K562 (cell line): ENCODE data around the gene ABI3BP. TPM values are rescaled to one million over a fixed set of nuclear protein-coding genes. Genes with fewer than 3 reads are reported as not detected.

ENCODE experiments used
- ATAC-seq: fragments of 200-7000 bp; cut with Tn5 transposase; 3 replicates; pipeline ENCODE4 v1.9.1; 2020; ENCODE audit warnings: moderate library complexity
- BruUV-seq: library from RNA; stranded (reverse); fragments of 400-500 nt; replicated peaks from 2 replicates; lab custom pipeline; 2021; lab: Mats Ljungman, UMichigan
- CTCF ChIA-PET: fragments of 300-600 bp; formaldehyde crosslinking; extraction: SDS; loops from one replicate; lab custom pipeline; 2021; ENCODE audit warnings: low intra/inter-chr PET ratio; lab: Yijun Ruan, JAX
- POLR2A ChIA-PET: fragments of 300-600, 350-650 bp; sonication (Branson Sonifier 250); formaldehyde crosslinking; extraction: SDS; loops from one replicate; lab custom pipeline; 2021; ENCODE audit warnings: antibody characterized with exemption, inconsistent platforms; lab: Yijun Ruan, JAX
- DNase-seq, 4 experiments: peaks; one replicate each; pipeline versions ENCODE4 v3.0.0 to v3.0.0-alpha.2; 2011 to 2018; ENCODE audit warnings: low spot score in 3 of 4, mixed read lengths in 3 of 4; ENCODE audit errors: extremely low read depth in 1 of 4
- FAIRE-seq: peaks from 2 replicates; lab custom pipeline; 2011; peaks lifted over from hg19 to GRCh38; lab: Jason Lieb, UNC
- H2AFZ ChIP-seq: 2 replicates; pipeline ENCODE4 v1.6.0; 2011; ENCODE audit warnings: low read depth, low read length, control low read depth, inconsistent platforms
- H3K27ac ChIP-seq: fragments of 200-600 bp; 3 replicates; pipeline ENCODE4 v1.8.0; 2011; ENCODE audit warnings: low read depth, mild to moderate bottlenecking, control low read depth, inconsistent platforms, low read length, moderate library complexity, mixed read lengths; ENCODE audit errors: extremely low read depth
- H3K27me3 ChIP-seq, 2 experiments: fragments of 300-600 bp in 1 of 2; 2 replicates in 1 of 2; 3 replicates in 1 of 2; pipeline versions ENCODE4 v1.6.0 to v1.8.0; 2011; ENCODE audit warnings: inconsistent platforms in 2 of 2, low read length in 2 of 2, mild to moderate bottlenecking in 1 of 2, mixed read lengths in 1 of 2, moderate library complexity in 1 of 2; ENCODE audit not compliant: control insufficient read depth in 2 of 2, insufficient read depth in 2 of 2
- H3K36me3 ChIP-seq: fragments of 300-600 bp; 3 replicates; pipeline ENCODE4 v1.8.0; 2011; ENCODE audit warnings: mild to moderate bottlenecking, low read length, inconsistent platforms; ENCODE audit not compliant: control insufficient read depth, insufficient read depth
- H3K4me1 ChIP-seq, 2 experiments: fragments of 200-600 bp in 1 of 2; replicated peaks in 1 of 2; 2 replicates in 1 of 2; 3 replicates in 1 of 2; pipeline versions ENCODE4 v1.5.1 to v1.8.0; 2011; ENCODE audit warnings: inconsistent platforms in 2 of 2, low read length in 2 of 2, mild to moderate bottlenecking in 1 of 2, mixed read lengths in 1 of 2, moderate library complexity in 1 of 2; ENCODE audit not compliant: control insufficient read depth in 2 of 2, insufficient read depth in 2 of 2
- H3K4me2 ChIP-seq: 2 replicates; pipeline ENCODE4 v1.6.1; 2011; ENCODE audit warnings: low read length, control low read depth, inconsistent platforms, mixed read lengths; ENCODE audit not compliant: insufficient read depth
- H3K4me3 ChIP-seq: fragments of 200-600 bp; sonication (generic), shearing (Covaris generic); 2 replicates; pipeline ENCODE4 v1.5.1; 2016; ENCODE audit warnings: control low read depth, inconsistent platforms
- H3K79me2 ChIP-seq: fragments of 200-600 bp; 3 replicates; pipeline ENCODE4 v1.8.0; 2011; ENCODE audit warnings: low read length, inconsistent platforms; ENCODE audit not compliant: control insufficient read depth, insufficient read depth
- H3K9ac ChIP-seq, 2 experiments: 2 replicates each; pipeline versions ENCODE4 v1.6.0 to v1.6.1; 2011; ENCODE audit warnings: low read depth in 2 of 2, low read length in 2 of 2, control low read depth in 1 of 2, inconsistent platforms in 1 of 2, mild to moderate bottlenecking in 1 of 2, mixed read lengths in 1 of 2; ENCODE audit not compliant: insufficient read depth in 1 of 2
- H3K9me1 ChIP-seq: one replicate; pipeline ENCODE4 v1.6.0; 2011; ENCODE audit warnings: inconsistent platforms, mild to moderate bottlenecking, low read length, moderate library complexity; ENCODE audit not compliant: control insufficient read depth, insufficient read depth
- H3K9me3 ChIP-seq: replicated peaks from 2 replicates; pipeline ENCODE4 v1.5.1; 2011; ENCODE audit warnings: low read depth, low read length, inconsistent platforms; ENCODE audit not compliant: control insufficient read depth, insufficient read depth
- H4K20me1 ChIP-seq: replicated peaks from 2 replicates; pipeline ENCODE4 v1.6.1; 2011; ENCODE audit warnings: low read length, inconsistent platforms, mixed read lengths; ENCODE audit not compliant: control insufficient read depth, insufficient read depth
- HNRNPH1 ChIP-seq: fragments of 200-400 bp; formaldehyde crosslinking; optimal IDR thresholded peaks from 2 replicates; pipeline ENCODE3; 2017; ENCODE audit warnings: low read depth, mild to moderate bottlenecking, low read length, moderate library complexity
- SMAD1 ChIP-seq: fragments of 150-350 bp; IDR thresholded peaks from 2 replicates; pipeline ENCODE4 v1.6.1; 2014; ENCODE audit warnings: low read length, low read depth; ENCODE audit not compliant: partially characterized antibody
- ZNF175 ChIP-seq: fragments of 200-800 bp; sonication (Bioruptor generic); IDR thresholded peaks from 2 replicates; pipeline ENCODE4 v1.6.1; 2016; ENCODE audit warnings: low read depth, mild to moderate bottlenecking, missing genetic modification characterization, missing compliant biosample characterization
- WGBS: fragments of 100-300 bp; shearing (Covaris generic); methylation state at CpG from one replicate; pipeline ENCODE4 v1.1.6; 2016; ENCODE audit warnings: low coverage, mixed read lengths; ENCODE audit not compliant: insufficient coverage; ENCODE audit errors: missing lambda C conversion rate; 5-methylcytosine and 5-hydroxymethylcytosine counted together
- in situ Hi-C: fragments of 300-500 bp; cut with MboI; formaldehyde crosslinking; loops from 4 replicates; pipeline ENCODE4 v1.15.0; 2018; ENCODE audit warnings: inconsistent platforms, mixed read lengths
- intact Hi-C: fragments of 100-400 bp; cut with micrococcal nuclease; formaldehyde crosslinking; loops from 2 replicates; pipeline ENCODE4 v1.14.2; 2022
- polyA plus RNA-seq, 8 experiments: library from polyadenylated mRNA; depleted of rRNA in 4 of 8; stranded (reverse) in 5 of 8; unstranded in 3 of 8; fragments of >200 nt; fragmentation: Nextera tagmentation in 2 of 8; fragmentation: Illumina TruSeq in 1 of 8; extraction: Ambion mirVana in 2 of 8; extraction: Trizol in 1 of 8; gene quantifications; 2 replicates each; pipeline versions ENCODE4 v1.2.1 to v1.2.3, GENCODE V29; 2011 to 2014; ENCODE audit warnings: inconsistent platforms in 1 of 8, missing spikeins in 1 of 8
- total RNA-seq, 7 experiments: library from RNA; depleted of rRNA in 6 of 7; stranded (reverse); fragments of >200 nt in 6 of 7; fragmentation: Illumina TruSeq in 2 of 7; extraction: Trizol in 2 of 7; gene quantifications; 2 replicates each; pipeline versions ENCODE4 v1.2.1 to v1.2.3, GENCODE V29; 2011 to 2021; ENCODE audit warnings: low replicate concordance in 1 of 7
- TF ChIP-seq, protein P1 (sequence below): fragments of 200-800 bp; sonication (Bioruptor generic); IDR thresholded peaks from 2 replicates; pipeline ENCODE4 v1.6.1; 2017; ENCODE audit warnings: missing genetic modification characterization, missing compliant biosample characterization

Gene ABI3BP
- total and polyA plus RNA-seq, 9 of the 15 experiments (the other 6 are each of a cell fraction or from before 2014, with no cell fraction given): 0.01 to 0.24 (median 0.06) TPM; not detected in 5

DNA sequence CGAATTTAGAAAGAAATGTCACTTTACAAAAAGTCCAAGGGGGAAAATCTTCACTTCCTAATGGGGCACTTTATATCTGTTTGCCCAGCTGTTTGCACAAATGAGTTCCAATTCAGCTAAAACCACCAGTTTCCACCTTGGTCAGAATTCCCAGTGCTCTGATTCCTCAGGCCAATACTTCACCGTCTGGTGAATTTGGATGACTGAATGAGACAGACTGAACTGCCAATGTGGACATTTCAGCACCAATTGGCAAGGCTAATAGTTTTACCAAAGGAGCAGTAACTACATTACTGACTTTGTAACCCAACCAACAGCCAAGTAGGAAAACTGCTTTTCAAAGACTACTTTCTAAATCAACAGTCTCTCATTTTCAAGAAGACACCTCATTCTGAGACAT lies 51.8 kb downstream of the ABI3BP start:
- H3K4me3 ChIP-seq: no peak overlapping the region
- no peak overlapping the region for H3K4me2 ChIP-seq
- no peaks in the 10 kb centered on the region for H3K79me2 ChIP-seq
- BruUV-seq: no TSS peak
- no peak overlapping the region for H2AFZ ChIP-seq
- 0% methylated on average over 2 of the region's 2 CpGs for WGBS
- H3K27ac ChIP-seq: no peak overlapping the region
- ATAC-seq (no peak), DNase-seq (no peak), FAIRE-seq (no peak)
- intact Hi-C loops: no loop called here
- H3K9me1 ChIP-seq: no peaks in the 10 kb centered on the region
- in situ Hi-C loops: no loop called here
- H4K20me1 ChIP-seq: no peaks in the 10 kb centered on the region
- ChIA-PET CTCF (no interaction called here), POLR2A (no interaction called here)
- H3K36me3 ChIP-seq: no peaks in the 10 kb centered on the region
- H3K9ac ChIP-seq: no peak overlapping the region
- no peaks in the 10 kb centered on the region for H3K9me3 ChIP-seq
- no peaks in the 10 kb centered on the region for H3K27me3 ChIP-seq
- no peaks in the 10 kb centered on the region for H3K4me1 ChIP-seq
- TF ChIP-seq SMAD1: no peak

DNA sequence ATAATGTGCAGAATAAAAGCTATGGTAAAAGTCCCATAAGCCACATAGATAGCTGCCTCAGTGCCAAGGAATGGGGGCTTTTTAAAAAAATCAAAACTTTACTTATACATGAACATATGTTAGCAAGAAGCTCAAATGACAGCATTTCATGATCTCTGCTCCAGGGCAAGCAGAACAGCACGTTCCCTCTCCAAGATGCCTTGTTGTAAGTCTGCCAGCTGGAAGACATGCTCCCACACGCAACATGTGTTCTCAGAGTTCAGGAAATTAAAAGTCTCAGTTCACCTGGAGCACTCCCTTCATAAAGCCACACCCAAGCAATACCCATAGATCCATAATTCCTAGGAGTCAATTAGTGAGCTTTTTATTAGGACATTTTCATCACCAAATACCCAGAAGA lies 52.2 kb downstream of the ABI3BP start:
- DNase-seq (no peak), ATAC-seq (no peak)
- TF ChIP-seq HNRNPH1: no peak
- TF ChIP-seq, protein P1, sequence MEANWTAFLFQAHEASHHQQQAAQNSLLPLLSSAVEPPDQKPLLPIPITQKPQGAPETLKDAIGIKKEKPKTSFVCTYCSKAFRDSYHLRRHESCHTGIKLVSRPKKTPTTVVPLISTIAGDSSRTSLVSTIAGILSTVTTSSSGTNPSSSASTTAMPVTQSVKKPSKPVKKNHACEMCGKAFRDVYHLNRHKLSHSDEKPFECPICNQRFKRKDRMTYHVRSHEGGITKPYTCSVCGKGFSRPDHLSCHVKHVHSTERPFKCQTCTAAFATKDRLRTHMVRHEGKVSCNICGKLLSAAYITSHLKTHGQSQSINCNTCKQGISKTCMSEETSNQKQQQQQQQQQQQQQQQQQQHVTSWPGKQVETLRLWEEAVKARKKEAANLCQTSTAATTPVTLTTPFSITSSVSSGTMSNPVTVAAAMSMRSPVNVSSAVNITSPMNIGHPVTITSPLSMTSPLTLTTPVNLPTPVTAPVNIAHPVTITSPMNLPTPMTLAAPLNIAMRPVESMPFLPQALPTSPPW: no peak
- TF ChIP-seq ZNF175 (CRISPR knock-in tag): no peak
- TF ChIP-seq, all 486 proteins: peak for 0
- H3K9me1 ChIP-seq: no peaks in the 10 kb centered on the region
- BruUV-seq: no TSS peak
- FAIRE-seq: no peak
- no peaks in the 10 kb centered on the region for H3K4me1 ChIP-seq
- no peak overlapping the region for H2AFZ ChIP-seq
- POLR2A ChIA-PET: no interaction called here
- no peaks in the 10 kb centered on the region for H4K20me1 ChIP-seq
- no peaks in the 10 kb centered on the region for H3K27me3 ChIP-seq
- no peaks in the 10 kb centered on the region for H3K9me3 ChIP-seq
- 4% methylated on average over 2 of the region's 2 CpGs for WGBS
- no peaks in the 10 kb centered on the region for H3K36me3 ChIP-seq
- no peak overlapping the region for H3K4me2 ChIP-seq
- no peak overlapping the region for H3K27ac ChIP-seq
- no peak overlapping the region for H3K9ac ChIP-seq
- no peak overlapping the region for H3K4me3 ChIP-seq
- in situ Hi-C loops (no loop called here), intact Hi-C loops (no loop called here)
- no peaks in the 10 kb centered on the region for H3K79me2 ChIP-seq
- CTCF ChIA-PET: no interaction called here
